ENCODE measurements around the gene TCEAL8. TPM values are rescaled to one million over a fixed set of nuclear protein-coding genes. Genes with fewer than 3 reads are reported as not detected.
"Not testable (repeated sequence)": the region's sequence is repeated elsewhere in the genome, so short reads cannot be mapped to it uniquely, and the experiment has no call there.

The TCEAL8 gene
- total RNA-seq, 1 donor = 130 TPM

GRCh38 chrX:103234869-103235268, 20.1 kb downstream of the TCEAL8 start:
- Histone ChIP-seq H4K20me1 (ENCODE audit: insufficient read depth, low read length) (no peaks in the 10 kb centered on the region), H3K4me2 (ENCODE audit: insufficient read depth, low read length) (no peak overlapping the region), H3K9me3 (ENCODE audit: low read depth, low read length) (no peaks in the 10 kb centered on the region), H3K4me1 (ENCODE audit: insufficient read depth, low read length) (no peaks in the 10 kb centered on the region), H3K4me3 (ENCODE audit: insufficient read depth, low read length) (no peak overlapping the region), H3K36me3 (ENCODE audit: insufficient read depth, low read length) (no peaks in the 10 kb centered on the region), H3K79me2 (ENCODE audit: insufficient read depth, low read length) (no peaks in the 10 kb centered on the region), H3K27me3 (ENCODE audit: insufficient read depth, low read length) (peaks cover 40% of the 10 kb centered on the region), H3K27ac (ENCODE audit: low read depth, low read length) (no peak overlapping the region), H2AFZ (ENCODE audit: low read length) (no peak overlapping the region)
- TF ChIP-seq CTCF (IDR thresholded peaks at IDR 0.05; ENCODE audit: extremely low read depth, low read depth, low read length) = no peak
- no peak for DNase-seq (ENCODE audit: insufficient read length, low spot score, missing footprints)

- Histone ChIP-seq H3K79me2 (ENCODE audit: insufficient read depth, low read length) (no peaks in the 10 kb centered on the region), H3K27ac (ENCODE audit: low read depth, low read length) (no peak overlapping the region), H3K36me3 (ENCODE audit: insufficient read depth, low read length) (no peaks in the 10 kb centered on the region), H2AFZ (ENCODE audit: low read length) (no peak overlapping the region), H3K4me1 (ENCODE audit: insufficient read depth, low read length) (no peaks in the 10 kb centered on the region), H3K27me3 (ENCODE audit: insufficient read depth, low read length) (peaks cover 48% of the 10 kb centered on the region), H3K9me3 (ENCODE audit: low read depth, low read length) (no peaks in the 10 kb centered on the region), H3K4me3 (ENCODE audit: insufficient read depth, low read length) (no peak overlapping the region), H4K20me1 (ENCODE audit: insufficient read depth, low read length) (no peaks in the 10 kb centered on the region), H3K4me2 (ENCODE audit: insufficient read depth, low read length) (no peak overlapping the region)
- DNase-seq (ENCODE audit: insufficient read length, low spot score, missing footprints) = no peak
- no peak for TF ChIP-seq CTCF (IDR thresholded peaks at IDR 0.05; ENCODE audit: extremely low read depth, low read depth, low read length)
Measured at GRCh38 chrX:103233263-103233662, 21.7 kb downstream of the TCEAL8 start.

- not testable (repeated sequence) for H2AFZ ChIP-seq (ENCODE audit: low read length); H3K4me1 ChIP-seq (ENCODE audit: insufficient read depth, low read length); H3K4me3 ChIP-seq (ENCODE audit: insufficient read depth, low read length); H3K4me2 ChIP-seq (ENCODE audit: insufficient read depth, low read length); H3K79me2 ChIP-seq (ENCODE audit: insufficient read depth, low read length); H3K9me3 ChIP-seq (ENCODE audit: low read depth, low read length); H3K36me3 ChIP-seq (ENCODE audit: insufficient read depth, low read length); H3K27ac ChIP-seq (ENCODE audit: low read depth, low read length); DNase-seq (ENCODE audit: insufficient read length, low spot score, missing footprints); H4K20me1 ChIP-seq (ENCODE audit: insufficient read depth, low read length)
- peaks cover 47% of the 10 kb centered on the region for H3K27me3 ChIP-seq (ENCODE audit: insufficient read depth, low read length)
Measured at GRCh38 chrX:103225918-103226317, 29.0 kb downstream of the TCEAL8 start.

- H2AFZ ChIP-seq (ENCODE audit: low read length) = no peak overlapping the region
- no peaks in the 10 kb centered on the region for H4K20me1 ChIP-seq (ENCODE audit: insufficient read depth, low read length)
- no peak overlapping the region for H3K27ac ChIP-seq (ENCODE audit: low read depth, low read length)
Measured at GRCh38 chrX:103220511-103221323, 34.2 kb downstream of the TCEAL8 start.

More at GRCh38 chrX:103220511-103221323, 34.2 kb downstream of the TCEAL8 start:
- Histone ChIP-seq H3K27me3 (ENCODE audit: insufficient read depth, low read length) (peaks cover 16% of the 10 kb centered on the region), H3K9me3 (ENCODE audit: low read depth, low read length) (no peaks in the 10 kb centered on the region), H3K4me3 (ENCODE audit: insufficient read depth, low read length) (no peak overlapping the region), H3K4me2 (ENCODE audit: insufficient read depth, low read length) (no peak overlapping the region), H3K4me1 (ENCODE audit: insufficient read depth, low read length) (no peaks in the 10 kb centered on the region), H3K79me2 (ENCODE audit: insufficient read depth, low read length) (no peaks in the 10 kb centered on the region), H3K36me3 (ENCODE audit: insufficient read depth, low read length) (no peaks in the 10 kb centered on the region)
- no peak for DNase-seq (ENCODE audit: insufficient read length, low spot score, missing footprints)
- no peak for TF ChIP-seq CTCF (IDR thresholded peaks at IDR 0.05; ENCODE audit: extremely low read depth, low read depth, low read length)
